Panc1 (cell line): ENCODE measurements around the gene RIN2.

Source experiments
- POLR2AphosphoS5 ChIP-seq: IDR thresholded peaks from 2 replicates; pipeline ENCODE4 v1.6.1; 2012; ENCODE audit warnings: mild to moderate bottlenecking, low read depth, low read length, moderate library complexity
- SIN3A ChIP-seq: IDR thresholded peaks from 2 replicates; pipeline ENCODE4 v1.6.1; 2012; ENCODE audit warnings: low read depth, mild to moderate bottlenecking, low read length, moderate library complexity, borderline replicate concordance; ENCODE audit not compliant: insufficient read depth
- TF ChIP-seq, protein P1 (sequence below): fragments of 450-650 bp; IDR thresholded peaks from 2 replicates; pipeline ENCODE4 v1.5.1; 2017; ENCODE audit warnings: mild to moderate bottlenecking
- TF ChIP-seq, protein P2 (sequence below), 2 experiments: IDR thresholded peaks; 2 replicates each; pipeline ENCODE4 v1.6.1; 2011 to 2012; ENCODE audit warnings: low read depth in 2 of 2, control low read depth in 1 of 2, low read length in 1 of 2, mild to moderate bottlenecking in 1 of 2, moderate library complexity in 1 of 2; ENCODE audit not compliant: insufficient read depth in 1 of 2

DNA sequence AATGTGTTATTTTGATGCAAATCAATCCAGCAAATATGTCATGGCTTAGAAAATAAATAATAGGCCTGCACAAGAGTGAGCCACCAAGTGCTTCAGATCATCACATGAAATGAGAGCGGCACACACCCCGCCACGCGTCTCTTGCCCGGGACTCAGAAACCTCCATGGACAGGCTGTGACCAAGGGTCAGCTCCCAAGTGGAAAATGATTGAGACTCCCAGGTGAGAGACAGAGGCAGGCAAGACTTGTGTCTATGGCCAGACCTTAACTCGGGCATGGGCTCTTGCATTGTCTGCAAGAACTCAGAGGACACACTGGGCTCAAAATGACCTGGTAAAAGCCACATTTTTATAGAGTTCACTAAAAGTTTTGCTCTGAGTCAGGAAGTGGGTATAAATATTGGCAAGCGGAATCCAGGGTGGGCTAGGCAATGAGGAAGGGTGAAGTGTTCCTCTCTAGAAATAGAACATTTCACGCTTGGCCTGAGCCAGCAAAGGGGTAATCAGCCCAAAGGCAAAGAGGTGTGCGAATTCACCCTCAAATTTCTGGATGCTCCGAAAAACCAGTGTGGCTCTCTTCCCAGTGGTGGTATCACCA lies 30.7 kb upstream of the RIN2 start:
- TF ChIP-seq, protein P1, sequence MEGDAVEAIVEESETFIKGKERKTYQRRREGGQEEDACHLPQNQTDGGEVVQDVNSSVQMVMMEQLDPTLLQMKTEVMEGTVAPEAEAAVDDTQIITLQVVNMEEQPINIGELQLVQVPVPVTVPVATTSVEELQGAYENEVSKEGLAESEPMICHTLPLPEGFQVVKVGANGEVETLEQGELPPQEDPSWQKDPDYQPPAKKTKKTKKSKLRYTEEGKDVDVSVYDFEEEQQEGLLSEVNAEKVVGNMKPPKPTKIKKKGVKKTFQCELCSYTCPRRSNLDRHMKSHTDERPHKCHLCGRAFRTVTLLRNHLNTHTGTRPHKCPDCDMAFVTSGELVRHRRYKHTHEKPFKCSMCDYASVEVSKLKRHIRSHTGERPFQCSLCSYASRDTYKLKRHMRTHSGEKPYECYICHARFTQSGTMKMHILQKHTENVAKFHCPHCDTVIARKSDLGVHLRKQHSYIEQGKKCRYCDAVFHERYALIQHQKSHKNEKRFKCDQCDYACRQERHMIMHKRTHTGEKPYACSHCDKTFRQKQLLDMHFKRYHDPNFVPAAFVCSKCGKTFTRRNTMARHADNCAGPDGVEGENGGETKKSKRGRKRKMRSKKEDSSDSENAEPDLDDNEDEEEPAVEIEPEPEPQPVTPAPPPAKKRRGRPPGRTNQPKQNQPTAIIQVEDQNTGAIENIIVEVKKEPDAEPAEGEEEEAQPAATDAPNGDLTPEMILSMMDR = no peak
- TF ChIP-seq, protein P2, sequence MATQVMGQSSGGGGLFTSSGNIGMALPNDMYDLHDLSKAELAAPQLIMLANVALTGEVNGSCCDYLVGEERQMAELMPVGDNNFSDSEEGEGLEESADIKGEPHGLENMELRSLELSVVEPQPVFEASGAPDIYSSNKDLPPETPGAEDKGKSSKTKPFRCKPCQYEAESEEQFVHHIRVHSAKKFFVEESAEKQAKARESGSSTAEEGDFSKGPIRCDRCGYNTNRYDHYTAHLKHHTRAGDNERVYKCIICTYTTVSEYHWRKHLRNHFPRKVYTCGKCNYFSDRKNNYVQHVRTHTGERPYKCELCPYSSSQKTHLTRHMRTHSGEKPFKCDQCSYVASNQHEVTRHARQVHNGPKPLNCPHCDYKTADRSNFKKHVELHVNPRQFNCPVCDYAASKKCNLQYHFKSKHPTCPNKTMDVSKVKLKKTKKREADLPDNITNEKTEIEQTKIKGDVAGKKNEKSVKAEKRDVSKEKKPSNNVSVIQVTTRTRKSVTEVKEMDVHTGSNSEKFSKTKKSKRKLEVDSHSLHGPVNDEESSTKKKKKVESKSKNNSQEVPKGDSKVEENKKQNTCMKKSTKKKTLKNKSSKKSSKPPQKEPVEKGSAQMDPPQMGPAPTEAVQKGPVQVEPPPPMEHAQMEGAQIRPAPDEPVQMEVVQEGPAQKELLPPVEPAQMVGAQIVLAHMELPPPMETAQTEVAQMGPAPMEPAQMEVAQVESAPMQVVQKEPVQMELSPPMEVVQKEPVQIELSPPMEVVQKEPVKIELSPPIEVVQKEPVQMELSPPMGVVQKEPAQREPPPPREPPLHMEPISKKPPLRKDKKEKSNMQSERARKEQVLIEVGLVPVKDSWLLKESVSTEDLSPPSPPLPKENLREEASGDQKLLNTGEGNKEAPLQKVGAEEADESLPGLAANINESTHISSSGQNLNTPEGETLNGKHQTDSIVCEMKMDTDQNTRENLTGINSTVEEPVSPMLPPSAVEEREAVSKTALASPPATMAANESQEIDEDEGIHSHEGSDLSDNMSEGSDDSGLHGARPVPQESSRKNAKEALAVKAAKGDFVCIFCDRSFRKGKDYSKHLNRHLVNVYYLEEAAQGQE (IDR thresholded peaks at IDR 0.05; ENCODE audit: insufficient read depth in 1 of 2, low read depth in 2 of 2, low read length in 1 of 2) = no peak
- no peak for TF ChIP-seq POLR2AphosphoS5
- no peak for TF ChIP-seq SIN3A
